H1 (cell line): ENCODE measurements around the gene B4GAT1. TPM values are rescaled to one million over a fixed set of nuclear protein-coding genes. Genes with fewer than 3 reads are reported as not detected.

ENCODE experiments used
- CREB1 ChIP-seq: IDR thresholded peaks from 2 replicates; pipeline ENCODE4 v1.6.1; 2012; ENCODE audit warnings: inconsistent platforms
- FOSL1 ChIP-seq: IDR thresholded peaks from 2 replicates; pipeline ENCODE4 v1.6.1; 2011; ENCODE audit warnings: mild to moderate bottlenecking, low read depth, low read length, moderate library complexity; ENCODE audit not compliant: insufficient read depth
- KDM1A ChIP-seq: fragments of 200-600, 300-600 bp; sonication (generic); IDR thresholded peaks from 2 replicates; pipeline ENCODE4 v1.7.1; 2016; ENCODE audit warnings: mild to moderate bottlenecking, low read length, borderline replicate concordance
- KDM5A ChIP-seq: fragments of 200-600 bp; IDR thresholded peaks from 2 replicates; pipeline ENCODE4 v1.7.1; 2012; ENCODE audit warnings: mild to moderate bottlenecking, low read length, inconsistent platforms, mixed read lengths
- POLR2AphosphoS5 ChIP-seq: IDR thresholded peaks from 2 replicates; pipeline ENCODE4 v1.6.1; 2011; ENCODE audit warnings: low read depth, low read length
- RAD21 ChIP-seq, 2 experiments: IDR thresholded peaks in 1 of 2; conservative IDR thresholded peaks in 1 of 2; 2 replicates each; pipeline ENCODE4 v1.6.1; 2011; ENCODE audit warnings: low read depth in 2 of 2, low read length in 2 of 2, improper control_type of control experiment in 1 of 2, inconsistent platforms in 1 of 2, mild to moderate bottlenecking in 1 of 2, moderate library complexity in 1 of 2
- SP4 ChIP-seq: IDR thresholded peaks from 2 replicates; pipeline ENCODE4 v1.6.1; 2012; ENCODE audit warnings: low read length, inconsistent platforms
- SRF ChIP-seq: IDR thresholded peaks from 2 replicates; pipeline ENCODE4 v1.6.1; 2011; ENCODE audit warnings: mild to moderate bottlenecking, low read depth, low read length, moderate library complexity
- polyA plus RNA-seq, 7 experiments: library from polyadenylated mRNA; depleted of rRNA in 3 of 7; stranded (reverse) in 5 of 7; unstranded in 2 of 7; fragments of >200 nt in 5 of 7; fragments of 200-250 nt in 2 of 7; gene quantifications; 1 replicate in 5 of 7; 2 replicates in 1 of 7; 4 replicates in 1 of 7; pipeline versions ENCODE4 v1.2.1 to v1.2.3, GENCODE V29; 2011 to 2013; ENCODE audit warnings: missing spikeins in 2 of 7, mixed read lengths in 2 of 7
- total RNA-seq: library from RNA; stranded (reverse); fragmentation: NEBNext Ultra II Directional; extraction: Animal tissue kit (Norgen Biotek cat#: 25700); gene quantifications from 2 replicates; pipeline ENCODE4 v1.2.1, GENCODE V29; 2021
- TF ChIP-seq, protein P1 (sequence below): IDR thresholded peaks from 2 replicates; pipeline ENCODE4 v1.6.1; 2012; ENCODE audit warnings: inconsistent platforms
- TF ChIP-seq, protein P2 (sequence below): fragments of 300-600 bp; sonication (generic); IDR thresholded peaks from 2 replicates; pipeline ENCODE4 v1.7.1; 2012; ENCODE audit warnings: low read length, moderate library complexity, mild to moderate bottlenecking, inconsistent platforms; ENCODE audit not compliant: insufficient replicate concordance

Gene B4GAT1
- total and polyA plus RNA-seq, 2 of the 8 experiments (the other 6 are each of a cell fraction or from before 2014, with no cell fraction given) = 22.2 to 27.8 TPM

DNA sequence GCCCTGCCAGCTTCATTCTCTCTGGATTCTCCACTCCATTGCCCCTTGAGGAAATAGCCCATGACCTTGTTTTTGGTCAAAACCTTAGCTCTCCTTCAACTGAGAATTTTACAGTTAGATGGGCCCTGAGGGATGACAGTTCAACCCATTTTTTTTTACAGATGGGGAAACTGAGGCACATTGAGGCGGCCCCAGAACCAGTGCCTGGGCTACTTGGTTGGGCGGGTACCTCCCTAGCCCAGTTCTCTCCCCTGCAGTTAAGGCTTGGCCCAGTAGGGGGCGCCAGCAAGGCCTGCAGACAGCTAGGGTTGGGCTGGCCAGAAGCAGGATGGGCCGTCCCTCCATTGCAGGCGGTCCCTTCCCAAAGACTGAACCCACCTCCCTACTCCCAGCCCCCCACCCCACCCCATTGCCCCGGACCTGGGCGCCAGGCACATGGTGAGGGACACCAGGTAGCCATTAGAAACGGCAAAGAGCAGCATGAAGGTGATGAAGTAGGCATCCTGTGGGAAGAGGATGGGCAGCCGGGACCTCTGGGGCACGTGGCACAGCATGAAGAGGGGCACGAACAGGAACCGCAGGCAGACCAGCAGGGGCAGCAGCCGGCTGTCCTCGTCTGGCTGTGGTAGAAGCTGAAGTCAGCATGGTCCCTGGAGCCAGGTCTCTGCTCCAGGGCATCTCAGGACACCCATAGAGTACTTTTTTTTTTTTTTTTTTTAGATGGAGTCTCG, 16.5 kb upstream of the B4GAT1 start (continued):
- TF ChIP-seq RAD21 (IDR thresholded peaks at IDR 0.05 in 1 of 2, conservative IDR thresholded peaks at IDR 0.05 in 1 of 2; ENCODE audit: low read depth in 2 of 2, low read length in 2 of 2) = peak; percentile 32 to 52; a peak in 3 of 4 replicates
- no peak for TF ChIP-seq KDM5A
- TF ChIP-seq KDM1A = peak; percentile 39; the same call in 1 of the 2 replicates
- TF ChIP-seq FOSL1 = no peak
- TF ChIP-seq CREB1 = peak; percentile 44; the same call in 1 of the 2 replicates
- TF ChIP-seq, protein P1, sequence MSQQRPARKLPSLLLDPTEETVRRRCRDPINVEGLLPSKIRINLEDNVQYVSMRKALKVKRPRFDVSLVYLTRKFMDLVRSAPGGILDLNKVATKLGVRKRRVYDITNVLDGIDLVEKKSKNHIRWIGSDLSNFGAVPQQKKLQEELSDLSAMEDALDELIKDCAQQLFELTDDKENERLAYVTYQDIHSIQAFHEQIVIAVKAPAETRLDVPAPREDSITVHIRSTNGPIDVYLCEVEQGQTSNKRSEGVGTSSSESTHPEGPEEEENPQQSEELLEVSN = peak; percentile 56; the same call in 1 of the 2 replicates
- TF ChIP-seq, protein P2, sequence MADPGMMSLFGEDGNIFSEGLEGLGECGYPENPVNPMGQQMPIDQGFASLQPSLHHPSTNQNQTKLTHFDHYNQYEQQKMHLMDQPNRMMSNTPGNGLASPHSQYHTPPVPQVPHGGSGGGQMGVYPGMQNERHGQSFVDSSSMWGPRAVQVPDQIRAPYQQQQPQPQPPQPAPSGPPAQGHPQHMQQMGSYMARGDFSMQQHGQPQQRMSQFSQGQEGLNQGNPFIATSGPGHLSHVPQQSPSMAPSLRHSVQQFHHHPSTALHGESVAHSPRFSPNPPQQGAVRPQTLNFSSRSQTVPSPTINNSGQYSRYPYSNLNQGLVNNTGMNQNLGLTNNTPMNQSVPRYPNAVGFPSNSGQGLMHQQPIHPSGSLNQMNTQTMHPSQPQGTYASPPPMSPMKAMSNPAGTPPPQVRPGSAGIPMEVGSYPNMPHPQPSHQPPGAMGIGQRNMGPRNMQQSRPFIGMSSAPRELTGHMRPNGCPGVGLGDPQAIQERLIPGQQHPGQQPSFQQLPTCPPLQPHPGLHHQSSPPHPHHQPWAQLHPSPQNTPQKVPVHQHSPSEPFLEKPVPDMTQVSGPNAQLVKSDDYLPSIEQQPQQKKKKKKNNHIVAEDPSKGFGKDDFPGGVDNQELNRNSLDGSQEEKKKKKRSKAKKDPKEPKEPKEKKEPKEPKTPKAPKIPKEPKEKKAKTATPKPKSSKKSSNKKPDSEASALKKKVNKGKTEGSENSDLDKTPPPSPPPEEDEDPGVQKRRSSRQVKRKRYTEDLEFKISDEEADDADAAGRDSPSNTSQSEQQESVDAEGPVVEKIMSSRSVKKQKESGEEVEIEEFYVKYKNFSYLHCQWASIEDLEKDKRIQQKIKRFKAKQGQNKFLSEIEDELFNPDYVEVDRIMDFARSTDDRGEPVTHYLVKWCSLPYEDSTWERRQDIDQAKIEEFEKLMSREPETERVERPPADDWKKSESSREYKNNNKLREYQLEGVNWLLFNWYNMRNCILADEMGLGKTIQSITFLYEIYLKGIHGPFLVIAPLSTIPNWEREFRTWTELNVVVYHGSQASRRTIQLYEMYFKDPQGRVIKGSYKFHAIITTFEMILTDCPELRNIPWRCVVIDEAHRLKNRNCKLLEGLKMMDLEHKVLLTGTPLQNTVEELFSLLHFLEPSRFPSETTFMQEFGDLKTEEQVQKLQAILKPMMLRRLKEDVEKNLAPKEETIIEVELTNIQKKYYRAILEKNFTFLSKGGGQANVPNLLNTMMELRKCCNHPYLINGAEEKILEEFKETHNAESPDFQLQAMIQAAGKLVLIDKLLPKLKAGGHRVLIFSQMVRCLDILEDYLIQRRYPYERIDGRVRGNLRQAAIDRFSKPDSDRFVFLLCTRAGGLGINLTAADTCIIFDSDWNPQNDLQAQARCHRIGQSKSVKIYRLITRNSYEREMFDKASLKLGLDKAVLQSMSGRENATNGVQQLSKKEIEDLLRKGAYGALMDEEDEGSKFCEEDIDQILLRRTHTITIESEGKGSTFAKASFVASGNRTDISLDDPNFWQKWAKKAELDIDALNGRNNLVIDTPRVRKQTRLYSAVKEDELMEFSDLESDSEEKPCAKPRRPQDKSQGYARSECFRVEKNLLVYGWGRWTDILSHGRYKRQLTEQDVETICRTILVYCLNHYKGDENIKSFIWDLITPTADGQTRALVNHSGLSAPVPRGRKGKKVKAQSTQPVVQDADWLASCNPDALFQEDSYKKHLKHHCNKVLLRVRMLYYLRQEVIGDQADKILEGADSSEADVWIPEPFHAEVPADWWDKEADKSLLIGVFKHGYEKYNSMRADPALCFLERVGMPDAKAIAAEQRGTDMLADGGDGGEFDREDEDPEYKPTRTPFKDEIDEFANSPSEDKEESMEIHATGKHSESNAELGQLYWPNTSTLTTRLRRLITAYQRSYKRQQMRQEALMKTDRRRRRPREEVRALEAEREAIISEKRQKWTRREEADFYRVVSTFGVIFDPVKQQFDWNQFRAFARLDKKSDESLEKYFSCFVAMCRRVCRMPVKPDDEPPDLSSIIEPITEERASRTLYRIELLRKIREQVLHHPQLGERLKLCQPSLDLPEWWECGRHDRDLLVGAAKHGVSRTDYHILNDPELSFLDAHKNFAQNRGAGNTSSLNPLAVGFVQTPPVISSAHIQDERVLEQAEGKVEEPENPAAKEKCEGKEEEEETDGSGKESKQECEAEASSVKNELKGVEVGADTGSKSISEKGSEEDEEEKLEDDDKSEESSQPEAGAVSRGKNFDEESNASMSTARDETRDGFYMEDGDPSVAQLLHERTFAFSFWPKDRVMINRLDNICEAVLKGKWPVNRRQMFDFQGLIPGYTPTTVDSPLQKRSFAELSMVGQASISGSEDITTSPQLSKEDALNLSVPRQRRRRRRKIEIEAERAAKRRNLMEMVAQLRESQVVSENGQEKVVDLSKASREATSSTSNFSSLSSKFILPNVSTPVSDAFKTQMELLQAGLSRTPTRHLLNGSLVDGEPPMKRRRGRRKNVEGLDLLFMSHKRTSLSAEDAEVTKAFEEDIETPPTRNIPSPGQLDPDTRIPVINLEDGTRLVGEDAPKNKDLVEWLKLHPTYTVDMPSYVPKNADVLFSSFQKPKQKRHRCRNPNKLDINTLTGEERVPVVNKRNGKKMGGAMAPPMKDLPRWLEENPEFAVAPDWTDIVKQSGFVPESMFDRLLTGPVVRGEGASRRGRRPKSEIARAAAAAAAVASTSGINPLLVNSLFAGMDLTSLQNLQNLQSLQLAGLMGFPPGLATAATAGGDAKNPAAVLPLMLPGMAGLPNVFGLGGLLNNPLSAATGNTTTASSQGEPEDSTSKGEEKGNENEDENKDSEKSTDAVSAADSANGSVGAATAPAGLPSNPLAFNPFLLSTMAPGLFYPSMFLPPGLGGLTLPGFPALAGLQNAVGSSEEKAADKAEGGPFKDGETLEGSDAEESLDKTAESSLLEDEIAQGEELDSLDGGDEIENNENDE = no peak
- peak; percentile 70 for TF ChIP-seq POLR2AphosphoS5
- TF ChIP-seq SP4 = no peak
- TF ChIP-seq SRF = no peak
